Ramos (cell line): ENCODE measurements around the gene RFTN1.

Experiments
- in situ Hi-C: fragments of 300-500 bp; cut with MboI; formaldehyde crosslinking; loops from one replicate; pipeline ENCODE4 v1.14.3; 2022; ENCODE audit warnings: low sequenced_read_pairs; ENCODE audit not compliant: unreplicated experiment

The RFTN1 gene

GRCh38 chr3:16372362-16373292 is 140.9 kb downstream of the RFTN1 start:
- in situ Hi-C loops, result loop anchor here (10.0 kb wide), 1 partner anchor 142 kb away; the partner anchor contains the start of gene RFTN1

- in situ Hi-C loops, result loop anchor here (10.0 kb wide), 1 partner anchor 144 kb away; the partner anchor contains the start of gene RFTN1
Measured at GRCh38 chr3:16370872-16371740, 142.4 kb downstream of the RFTN1 start.

- in situ Hi-C loops, result loop anchor here (10.0 kb wide), 1 partner anchor 144 kb away; the partner anchor contains the start of gene RFTN1
Measured at GRCh38 chr3:16370503-16370871, 143.0 kb downstream of the RFTN1 start.

DNA sequence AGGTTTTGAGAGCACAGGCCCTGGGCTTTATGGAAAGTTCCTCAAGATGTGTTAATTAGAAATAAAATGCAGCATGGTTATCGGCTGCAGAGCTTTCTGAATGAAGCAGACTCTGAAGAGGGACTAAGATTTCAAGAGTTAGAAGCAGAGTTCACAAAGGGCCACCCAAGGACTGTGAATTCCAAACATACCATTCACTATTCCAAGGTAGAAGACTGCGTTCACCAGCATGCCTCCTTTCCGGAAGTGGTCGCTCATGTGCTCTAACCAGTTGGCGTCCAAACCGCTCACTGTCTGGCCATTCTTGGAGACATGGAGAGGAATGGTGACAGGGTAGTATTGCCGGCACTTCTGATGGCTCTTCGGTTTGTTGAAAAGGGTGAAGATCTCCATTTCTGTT is 143.6 kb downstream of the RFTN1 start:
- in situ Hi-C loops, result loop anchor here (10.0 kb wide), 1 partner anchor 145 kb away; the partner anchor contains the start of gene RFTN1

DNA sequence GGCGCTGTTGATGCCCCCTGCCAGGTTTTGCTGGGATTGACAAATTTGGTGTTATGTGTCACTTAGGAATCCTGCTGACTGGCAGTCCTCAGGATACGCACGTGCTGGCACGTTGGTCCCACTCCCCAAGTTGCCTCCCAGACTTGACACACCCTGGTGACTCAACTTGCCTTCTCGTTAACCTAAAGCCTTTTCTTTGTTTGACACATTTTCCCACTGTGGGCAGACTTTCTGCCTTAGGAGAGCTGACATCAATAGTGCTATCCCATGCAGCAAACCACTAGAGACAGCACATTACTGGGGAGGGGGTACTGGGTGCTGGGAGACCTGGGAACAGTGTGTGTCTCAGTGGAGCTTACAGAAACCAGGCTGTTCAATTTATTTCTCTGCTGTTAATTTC is 144.2 kb downstream of the RFTN1 start:
- in situ Hi-C loops, result no loop called here

- in situ Hi-C loops, result no loop called here
Measured at GRCh38 chr3:16366581-16366980, 146.9 kb downstream of the RFTN1 start.

DNA sequence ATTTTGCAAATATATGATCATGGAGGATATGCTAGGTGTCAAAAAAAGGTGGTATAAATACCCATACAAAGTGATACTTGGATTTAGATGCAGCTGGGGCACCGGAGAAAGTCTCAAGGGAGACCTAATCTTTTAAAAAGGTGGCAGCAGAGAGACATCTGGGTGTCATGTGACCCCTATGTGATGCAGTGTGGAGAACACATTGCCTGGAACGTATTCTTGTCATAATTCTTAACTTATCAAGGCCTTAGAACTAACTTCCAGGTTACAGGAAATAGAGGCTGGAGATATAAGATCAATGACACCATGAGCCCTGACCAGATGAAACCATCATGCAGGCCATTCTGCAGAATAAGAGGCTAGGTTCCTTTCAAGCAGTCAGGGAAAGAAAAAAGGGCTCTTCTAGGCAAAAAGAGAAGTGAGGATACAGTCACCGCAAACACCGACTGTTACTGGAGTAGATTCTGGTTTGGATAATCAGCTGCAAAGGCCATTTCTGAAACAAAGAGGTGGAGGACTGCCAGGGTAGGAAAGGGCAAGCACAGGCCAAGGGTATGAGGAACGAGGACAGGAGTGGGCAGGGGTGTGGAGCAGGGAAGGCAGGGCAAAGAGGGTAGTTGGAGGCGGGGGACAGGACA is 147.9 kb downstream of the RFTN1 start:
- in situ Hi-C loops, result no loop called here

GRCh38 chr3:16364963-16365362 is 148.5 kb downstream of the RFTN1 start:
- in situ Hi-C loops, result no loop called here

GRCh38 chr3:16364323-16364722 is 149.2 kb downstream of the RFTN1 start:
- in situ Hi-C loops, result no loop called here

GRCh38 chr3:16363636-16364035 is 149.9 kb downstream of the RFTN1 start:
- in situ Hi-C loops, result no loop called here

DNA sequence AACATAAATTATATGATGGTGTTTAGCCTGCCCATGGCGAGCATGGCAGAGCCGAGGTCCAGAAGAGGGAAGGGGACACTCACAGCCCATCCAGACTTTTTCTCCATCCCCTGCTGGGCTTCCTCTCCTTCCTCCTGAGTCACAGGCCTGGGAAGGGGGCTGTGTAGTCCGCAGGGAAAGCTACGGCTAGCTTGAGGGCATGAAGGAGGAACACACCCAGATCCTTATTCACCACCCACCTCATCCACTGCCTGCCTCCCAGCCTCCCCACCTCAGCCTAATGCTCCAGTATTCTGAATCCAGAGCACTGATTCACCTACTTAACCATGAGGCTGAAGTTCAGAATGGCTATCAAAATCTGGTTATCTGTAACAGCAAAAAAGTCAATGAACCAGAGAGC is 150.7 kb downstream of the RFTN1 start:
- in situ Hi-C loops, result no loop called here

GRCh38 chr3:16361087-16361486 is 152.4 kb downstream of the RFTN1 start:
- in situ Hi-C loops, result no loop called here

DNA sequence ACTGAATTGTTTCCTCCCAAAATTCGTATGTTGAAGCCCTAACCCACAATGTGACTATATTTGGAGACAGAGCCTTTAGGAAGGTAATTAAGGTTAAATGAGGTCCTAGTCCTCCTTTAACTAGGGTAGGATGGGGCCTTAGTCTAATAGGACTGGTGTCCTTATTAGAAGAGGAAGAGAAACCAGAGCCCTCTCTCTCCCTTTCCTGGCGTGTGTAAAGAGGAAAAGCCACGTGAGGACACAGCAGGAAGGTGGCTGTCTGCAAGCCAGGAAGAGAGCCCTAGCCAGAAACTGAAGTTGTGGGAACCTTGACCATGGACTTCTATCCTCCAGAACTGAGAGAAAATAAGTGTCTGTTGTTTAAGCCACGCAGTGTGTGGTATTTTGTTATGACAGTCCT is 154.2 kb downstream of the RFTN1 start:
- in situ Hi-C loops, result no loop called here

GRCh38 chr3:16358336-16358735 is 155.2 kb downstream of the RFTN1 start:
- in situ Hi-C loops, result no loop called here

DNA sequence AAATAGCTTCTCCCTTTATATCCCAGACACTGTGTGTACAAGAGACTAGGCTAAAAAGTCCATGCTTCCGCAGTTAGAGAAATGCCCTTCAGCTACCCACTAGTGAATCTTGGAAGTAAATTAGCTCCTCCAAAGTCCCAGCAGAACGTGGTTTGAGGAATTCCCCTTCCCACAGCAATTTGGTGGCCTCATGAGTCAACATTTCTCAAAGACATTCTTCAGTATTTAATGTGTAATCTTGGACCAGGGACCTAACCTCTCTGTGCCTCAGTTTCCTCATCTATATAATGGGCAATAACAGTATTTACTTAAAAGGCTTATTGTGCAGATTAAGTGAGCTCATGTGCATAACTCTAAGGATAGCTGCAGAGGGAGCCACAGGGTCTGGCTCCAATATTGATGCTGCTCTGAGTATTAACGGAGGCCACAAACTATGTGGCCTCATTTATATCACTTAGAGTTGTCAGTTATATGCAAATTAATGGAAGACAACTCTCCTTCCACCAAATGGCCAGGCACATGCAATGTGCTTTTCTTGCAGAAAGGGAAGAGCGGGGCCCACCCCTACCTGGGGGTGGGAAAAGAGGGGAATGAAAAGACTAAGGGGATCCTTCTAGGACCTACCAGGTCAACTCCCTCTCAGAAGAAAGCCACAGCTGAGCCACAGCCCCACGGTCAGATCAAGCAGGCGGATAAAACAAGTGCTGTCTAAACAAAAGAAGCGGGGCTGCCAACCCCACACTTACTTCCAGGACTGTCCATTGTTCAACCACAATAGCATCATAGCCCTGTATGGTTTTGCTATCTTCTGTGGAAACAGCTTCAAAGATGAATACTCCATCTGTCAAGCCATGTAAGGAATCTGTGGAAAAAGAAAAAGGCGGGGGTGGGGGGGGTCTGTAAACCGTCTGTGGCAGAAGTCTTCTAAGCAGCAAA is 156.0 kb downstream of the RFTN1 start:
- in situ Hi-C loops, result no loop called here

DNA sequence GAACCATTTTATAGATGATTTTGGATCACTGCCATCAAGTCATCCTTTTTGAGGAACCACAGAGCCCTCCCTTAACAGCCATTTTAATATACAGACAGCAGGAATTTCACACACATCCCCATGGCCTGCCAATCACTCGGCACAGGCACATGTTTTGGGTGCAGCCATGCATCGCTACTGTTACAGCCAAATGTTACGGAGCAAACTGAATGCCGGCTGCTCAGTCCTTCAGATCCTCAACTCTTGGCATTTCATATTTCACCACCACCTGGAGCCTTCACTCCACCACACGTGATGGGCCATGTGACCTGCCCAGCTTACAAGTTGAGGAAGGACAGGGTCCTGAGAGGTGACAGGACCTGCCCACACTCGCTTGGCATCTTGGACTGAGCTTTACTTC is 157.7 kb downstream of the RFTN1 start:
- in situ Hi-C loops, result no loop called here

DNA sequence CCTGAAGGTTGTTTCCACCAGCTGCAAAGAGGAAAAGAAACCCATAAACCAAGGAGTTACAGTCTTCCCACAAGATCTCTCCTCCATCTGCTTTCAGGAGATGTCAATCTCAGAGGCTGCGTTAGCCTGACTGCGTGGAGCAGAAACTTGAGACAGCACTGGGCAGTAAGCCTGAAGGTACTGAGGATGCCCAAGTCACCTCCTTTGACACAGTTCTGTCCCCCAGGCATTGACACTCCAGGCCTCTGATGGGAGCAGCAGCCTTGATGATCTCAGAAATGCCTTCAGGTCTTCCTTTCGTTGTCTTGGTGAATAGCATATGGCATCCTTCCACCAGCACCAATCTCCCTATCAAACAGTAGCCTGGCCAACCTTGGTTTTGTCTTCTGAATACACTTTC is 159.2 kb downstream of the RFTN1 start:
- in situ Hi-C loops, result no loop called here

GRCh38 chr3:16352428-16352827 is 161.1 kb downstream of the RFTN1 start:
- in situ Hi-C loops, result no loop called here

DNA sequence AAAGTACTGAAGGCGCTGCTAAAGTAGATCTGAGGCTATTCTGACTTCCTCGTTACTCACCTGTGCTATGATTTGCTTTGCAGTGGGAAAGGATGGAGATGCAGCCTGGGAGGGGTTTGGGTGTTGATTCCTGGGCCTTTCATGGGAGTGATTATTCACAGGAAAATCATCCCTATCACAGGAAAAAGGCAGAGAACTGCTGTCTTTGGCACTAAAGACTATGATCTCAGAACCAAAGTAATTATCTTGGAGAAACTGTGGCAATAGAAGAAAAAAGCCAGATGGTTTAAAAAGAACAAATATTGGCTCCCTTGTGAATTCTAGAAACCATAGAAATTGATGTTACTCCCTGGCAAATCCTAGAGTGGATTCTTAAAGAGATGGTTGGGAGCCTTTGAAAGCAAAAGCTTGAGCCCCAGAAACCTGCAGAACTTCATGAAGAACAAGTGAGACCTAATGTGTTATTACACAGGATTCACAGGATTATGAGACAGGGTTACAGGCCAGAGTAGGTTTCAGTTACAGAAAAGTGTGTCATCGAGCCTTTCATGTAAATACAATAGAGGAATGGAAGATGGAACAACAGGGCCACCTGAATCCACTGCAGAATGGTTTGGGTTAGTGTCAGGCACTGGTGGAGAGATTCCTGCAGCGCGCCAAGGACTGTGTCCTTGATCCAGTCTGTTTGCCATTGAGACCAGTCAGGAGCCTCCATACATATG is 162.7 kb downstream of the RFTN1 start:
- in situ Hi-C loops, result no loop called here
